HEK293 (cell line): ENCODE data around the gene MDP1.

Source experiments
- CTCF ChIA-PET: fragments of 350-600 bp; formaldehyde crosslinking; extraction: SDS; loops from one replicate; lab custom pipeline; 2021; ENCODE audit warnings: antibody characterized with exemption; lab: Yijun Ruan, JAX
- POLR2A ChIA-PET: fragments of 300-600 bp; formaldehyde crosslinking; extraction: SDS; loops from one replicate; lab custom pipeline; 2020; ENCODE audit warnings: antibody characterized with exemption, inconsistent platforms; lab: Yijun Ruan, JAX
- H3K27ac ChIP-seq: fragments of 200-500 bp; sonication (Bioruptor generic); 2 replicates; pipeline ENCODE4 v1.5.1; 2014; ENCODE audit warnings: low read depth, low read length, control low read depth, inconsistent platforms; ENCODE audit errors: extremely low read depth
- H3K36me3 ChIP-seq, 2 experiments: fragments of 200-500 bp in 1 of 2; sonication (Bioruptor generic) in 1 of 2; 1 replicate in 1 of 2; 2 replicates in 1 of 2; pipeline ENCODE4 v1.5.1; 2014 to 2017; ENCODE audit warnings: inconsistent platforms in 2 of 2, low read length in 2 of 2; ENCODE audit not compliant: control insufficient read depth in 2 of 2, insufficient read depth in 1 of 2
- H3K4me1 ChIP-seq: fragments of 200-500 bp; sonication (Bioruptor generic); 2 replicates; pipeline ENCODE4 v1.5.1; 2014; ENCODE audit warnings: mild to moderate bottlenecking, low read length, inconsistent platforms; ENCODE audit not compliant: control insufficient read depth, insufficient read depth
- H3K4me3 ChIP-seq: 2 replicates; pipeline ENCODE4 v1.5.1; 2011; ENCODE audit warnings: low read depth, mild to moderate bottlenecking, control low read depth, low read length, moderate library complexity
- H3K9me3 ChIP-seq: fragments of 200-500 bp; sonication (Bioruptor generic); 2 replicates; pipeline ENCODE4 v1.5.1; 2014; ENCODE audit warnings: low read depth, low read length, inconsistent platforms; ENCODE audit not compliant: control insufficient read depth, insufficient read depth
- KLF1 ChIP-seq: fragments of 450-650 bp; formaldehyde crosslinking; IDR thresholded peaks from 2 replicates; pipeline ENCODE4 v1.5.1; 2016; ENCODE audit warnings: missing biosample characterization, missing genetic modification characterization
- KLF8 ChIP-seq: fragments of 450-650 bp; formaldehyde crosslinking; IDR thresholded peaks from 2 replicates; pipeline ENCODE4 v1.5.1; 2016; ENCODE audit warnings: missing biosample characterization, missing genetic modification characterization
- MYNN ChIP-seq: fragments of 450-650 bp; formaldehyde crosslinking; IDR thresholded peaks from 2 replicates; pipeline ENCODE4 v1.5.1; 2016; ENCODE audit warnings: missing biosample characterization, missing genetic modification characterization, borderline replicate concordance
- SALL2 ChIP-seq: fragments of 450-650 bp; formaldehyde crosslinking; IDR thresholded peaks from 2 replicates; pipeline ENCODE4 v1.5.0; 2017; ENCODE audit warnings: missing biosample characterization, mild to moderate bottlenecking, missing genetic modification characterization, borderline replicate concordance
- SCRT2 ChIP-seq: fragments of 450-650 bp; formaldehyde crosslinking; IDR thresholded peaks from 2 replicates; pipeline ENCODE4 v1.5.1; 2016; ENCODE audit warnings: missing biosample characterization, missing genetic modification characterization
- SP3 ChIP-seq: fragments of 450-650 bp; formaldehyde crosslinking; IDR thresholded peaks from 2 replicates; pipeline ENCODE4 v1.5.1; 2016; ENCODE audit warnings: missing biosample characterization, missing genetic modification characterization
- SP7 ChIP-seq: fragments of 450-650 bp; formaldehyde crosslinking; IDR thresholded peaks from 2 replicates; pipeline ENCODE4 v1.5.1; 2016; ENCODE audit warnings: missing biosample characterization, missing genetic modification characterization
- ZBTB11 ChIP-seq: fragments of 450-650 bp; formaldehyde crosslinking; conservative IDR thresholded peaks from 2 replicates; pipeline ENCODE4 v1.5.1; 2016; ENCODE audit warnings: low read depth, missing biosample characterization, missing genetic modification characterization
- ZNF10 ChIP-seq: fragments of 450-650 bp; formaldehyde crosslinking; IDR thresholded peaks from 2 replicates; pipeline ENCODE4 v1.5.1; 2017; ENCODE audit warnings: missing biosample characterization, missing genetic modification characterization
- ZNF133 ChIP-seq: fragments of 450-650 bp; formaldehyde crosslinking; IDR thresholded peaks from 2 replicates; pipeline ENCODE4 v1.5.1; 2016; ENCODE audit warnings: missing biosample characterization, missing genetic modification characterization
- ZNF214 ChIP-seq: fragments of 450-650 bp; formaldehyde crosslinking; IDR thresholded peaks from 2 replicates; pipeline ENCODE4 v1.5.1; 2017; ENCODE audit warnings: missing biosample characterization, mild to moderate bottlenecking, missing genetic modification characterization, borderline replicate concordance
- ZNF302 ChIP-seq: fragments of 450-650 bp; formaldehyde crosslinking; IDR thresholded peaks from 2 replicates; pipeline ENCODE4 v1.5.1; 2016; ENCODE audit warnings: missing biosample characterization, missing genetic modification characterization, low read depth
- ZNF37A ChIP-seq: fragments of 450-650 bp; IDR thresholded peaks from 2 replicates; pipeline ENCODE4 v1.5.1; 2018; ENCODE audit warnings: missing biosample characterization, missing genetic modification characterization
- ZNF501 ChIP-seq: fragments of 450-650 bp; formaldehyde crosslinking; IDR thresholded peaks from 2 replicates; pipeline ENCODE4 v1.5.1; 2016; ENCODE audit warnings: missing biosample characterization, missing genetic modification characterization
- ZNF585B ChIP-seq: fragments of 450-650 bp; formaldehyde crosslinking; IDR thresholded peaks from 2 replicates; pipeline ENCODE4 v1.5.1; 2016; ENCODE audit warnings: missing biosample characterization, missing genetic modification characterization
- ZNF623 ChIP-seq: fragments of 450-650 bp; formaldehyde crosslinking; IDR thresholded peaks from 2 replicates; pipeline ENCODE4 v1.5.1; 2016; ENCODE audit warnings: missing biosample characterization, missing genetic modification characterization
- ZNF629 ChIP-seq: fragments of 450-650 bp; formaldehyde crosslinking; IDR thresholded peaks from 2 replicates; pipeline ENCODE4 v1.5.1; 2017; ENCODE audit warnings: missing biosample characterization, missing genetic modification characterization
- ZNF747 ChIP-seq: fragments of 450-650 bp; formaldehyde crosslinking; IDR thresholded peaks from 2 replicates; pipeline ENCODE4 v1.5.1; 2016; ENCODE audit warnings: missing biosample characterization, missing genetic modification characterization
- ZNF785 ChIP-seq: fragments of 450-650 bp; formaldehyde crosslinking; IDR thresholded peaks from 2 replicates; pipeline ENCODE4 v1.5.1; 2016; ENCODE audit warnings: missing biosample characterization, missing genetic modification characterization
- ZNF791 ChIP-seq: fragments of 450-650 bp; formaldehyde crosslinking; IDR thresholded peaks from 2 replicates; pipeline ENCODE4 v1.5.1; 2016; ENCODE audit warnings: missing biosample characterization, missing genetic modification characterization
- ZNF837 ChIP-seq: fragments of 450-650 bp; formaldehyde crosslinking; IDR thresholded peaks from 2 replicates; pipeline ENCODE4 v1.5.1; 2016; ENCODE audit warnings: missing biosample characterization, missing genetic modification characterization
- ZSCAN23 ChIP-seq: fragments of 450-650 bp; formaldehyde crosslinking; IDR thresholded peaks from 2 replicates; pipeline ENCODE4 v1.5.1; 2016; ENCODE audit warnings: missing biosample characterization, missing genetic modification characterization
- TF ChIP-seq, protein P1 (sequence below): fragments of 450-650 bp; formaldehyde crosslinking; IDR thresholded peaks from 2 replicates; pipeline ENCODE4 v1.5.1; 2016; ENCODE audit warnings: missing biosample characterization, missing genetic modification characterization, borderline replicate concordance

Gene MDP1

GRCh38 chr14:24228902-24229301, 13.0 kb upstream of the MDP1 start:
- H3K27ac ChIP-seq = no peak overlapping the region
- no peak overlapping the region for H3K4me3 ChIP-seq
- peaks cover 7% of the 10 kb centered on the region for H3K4me1 ChIP-seq
- POLR2A ChIA-PET = interaction anchor here (1.9 kb wide), 1 partner anchor 34 kb away, joined by 6 read pairs; the partner anchor contains the start of gene TM9SF1
- peaks cover 23 to 31% of the 10 kb centered on the region in 2 experiments for H3K36me3 ChIP-seq
- TF ChIP-seq ZBTB11 (tag by site-specific recombination) (no peak), ZNF214 (no peak), ZNF37A (tag by site-specific recombination) (no peak), ZNF785 (tag by site-specific recombination) (no peak), SP3 (no peak), ZSCAN23 (tag by site-specific recombination) (no peak), ZNF10 (tag by site-specific recombination) (no peak), ZNF837 (tag by site-specific recombination) (no peak), KLF8 (tag by site-specific recombination) (no peak), SP7 (tag by site-specific recombination) (no peak), ZNF585B (tag by site-specific recombination) (no peak), ZNF747 (tag by site-specific recombination) (no peak)
- H3K9me3 ChIP-seq = no peaks in the 10 kb centered on the region
- CTCF ChIA-PET = interaction anchor here (0.7 to 1.8 kb wide), 5 partner anchors 8 to 598 kb away, joined by 3 to 4 read pairs (median 3); partner anchors contain the start of gene MDP1

GRCh38 chr14:24226473-24226872, 10.6 kb upstream of the MDP1 start:
- Histone ChIP-seq H3K36me3 (peaks cover 23 to 31% of the 10 kb centered on the region in 2 experiments), H3K4me3 (no peak overlapping the region), H3K4me1 (no peaks in the 10 kb centered on the region), H3K9me3 (no peaks in the 10 kb centered on the region), H3K27ac (no peak overlapping the region)
- CTCF ChIA-PET = interaction anchor here (1.8 kb wide), 1 partner anchor 10 kb away, joined by 7 read pairs; the partner anchor contains the start of gene MDP1
- TF ChIP-seq ZNF791 (tag by site-specific recombination) = no peak
- TF ChIP-seq SALL2 (tag by site-specific recombination) = no peak
- POLR2A ChIA-PET = no interaction called here

- CTCF ChIA-PET = interaction anchor here (0.6 to 1.8 kb wide), 3 partner anchors 9 to 207 kb away, joined by 3 to 7 read pairs (median 4); partner anchors contain the start of genes MDP1 and TINF2
- POLR2A ChIA-PET = interaction anchor here (0.5 to 2.1 kb wide), 3 partner anchors 11 to 82 kb away, joined by 3 to 4 read pairs (median 3); partner anchors contain the start of genes CHMP4A and TINF2
- H3K4me3 ChIP-seq = no peak overlapping the region
- peaks cover 22 to 30% of the 10 kb centered on the region in 2 experiments for H3K36me3 ChIP-seq
- H3K4me1 ChIP-seq = no peaks in the 10 kb centered on the region
- H3K27ac ChIP-seq = no peak overlapping the region
- no peaks in the 10 kb centered on the region for H3K9me3 ChIP-seq
- TF ChIP-seq ZNF501 (no peak), ZNF623 (tag by site-specific recombination) (no peak), MYNN (tag by site-specific recombination) (no peak), KLF1 (tag by site-specific recombination) (no peak), ZNF302 (tag by site-specific recombination) (no peak), SCRT2 (no peak), ZNF133 (tag by site-specific recombination) (no peak), ZNF629 (tag by site-specific recombination) (no peak)
- TF ChIP-seq, protein P1, sequence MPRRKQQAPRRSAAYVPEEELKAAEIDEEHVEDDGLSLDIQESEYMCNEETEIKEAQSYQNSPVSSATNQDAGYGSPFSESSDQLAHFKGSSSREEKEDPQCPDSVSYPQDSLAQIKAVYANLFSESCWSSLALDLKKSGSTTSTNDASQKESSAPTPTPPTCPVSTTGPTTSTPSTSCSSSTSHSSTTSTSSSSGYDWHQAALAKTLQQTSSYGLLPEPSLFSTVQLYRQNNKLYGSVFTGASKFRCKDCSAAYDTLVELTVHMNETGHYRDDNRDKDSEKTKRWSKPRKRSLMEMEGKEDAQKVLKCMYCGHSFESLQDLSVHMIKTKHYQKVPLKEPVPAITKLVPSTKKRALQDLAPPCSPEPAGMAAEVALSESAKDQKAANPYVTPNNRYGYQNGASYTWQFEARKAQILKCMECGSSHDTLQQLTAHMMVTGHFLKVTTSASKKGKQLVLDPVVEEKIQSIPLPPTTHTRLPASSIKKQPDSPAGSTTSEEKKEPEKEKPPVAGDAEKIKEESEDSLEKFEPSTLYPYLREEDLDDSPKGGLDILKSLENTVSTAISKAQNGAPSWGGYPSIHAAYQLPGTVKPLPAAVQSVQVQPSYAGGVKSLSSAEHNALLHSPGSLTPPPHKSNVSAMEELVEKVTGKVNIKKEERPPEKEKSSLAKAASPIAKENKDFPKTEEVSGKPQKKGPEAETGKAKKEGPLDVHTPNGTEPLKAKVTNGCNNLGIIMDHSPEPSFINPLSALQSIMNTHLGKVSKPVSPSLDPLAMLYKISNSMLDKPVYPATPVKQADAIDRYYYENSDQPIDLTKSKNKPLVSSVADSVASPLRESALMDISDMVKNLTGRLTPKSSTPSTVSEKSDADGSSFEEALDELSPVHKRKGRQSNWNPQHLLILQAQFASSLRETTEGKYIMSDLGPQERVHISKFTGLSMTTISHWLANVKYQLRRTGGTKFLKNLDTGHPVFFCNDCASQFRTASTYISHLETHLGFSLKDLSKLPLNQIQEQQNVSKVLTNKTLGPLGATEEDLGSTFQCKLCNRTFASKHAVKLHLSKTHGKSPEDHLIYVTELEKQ (tag by site-specific recombination) = no peak
These were observed 8.8 kb upstream of the MDP1 start for GRCh38 chr14:24224618-24225071.
